GM19438 (cell line): ENCODE results near the gene KLHL14.

Experiments used
- ATAC-seq: cut with Tn5 transposase; IDR thresholded peaks from one replicate; pipeline ENCODE4 v1.9.1; 2021; ENCODE audit warnings: low read depth; ENCODE audit not compliant: unreplicated experiment

KLHL14 gene

DNA sequence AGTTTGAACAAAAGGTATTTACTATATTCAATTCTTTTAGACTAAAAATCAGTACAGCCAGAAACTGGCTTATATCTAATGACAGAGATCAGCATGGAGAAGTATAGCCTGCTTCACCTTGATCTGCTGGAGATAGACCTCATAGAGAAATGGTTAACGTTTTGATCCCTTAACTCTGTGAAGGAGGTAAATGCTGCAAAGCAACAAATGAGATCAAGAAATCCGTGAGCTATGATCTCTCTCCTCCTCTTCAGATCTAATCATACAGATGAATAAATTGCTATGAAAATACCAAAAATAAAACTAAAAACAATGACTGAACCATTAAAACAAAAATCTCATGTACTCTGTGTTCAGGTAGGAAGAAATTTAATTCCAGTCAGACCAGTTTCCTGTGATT lies 42.8 kb downstream of the KLHL14 start:
- ATAC-seq: no peak

DNA sequence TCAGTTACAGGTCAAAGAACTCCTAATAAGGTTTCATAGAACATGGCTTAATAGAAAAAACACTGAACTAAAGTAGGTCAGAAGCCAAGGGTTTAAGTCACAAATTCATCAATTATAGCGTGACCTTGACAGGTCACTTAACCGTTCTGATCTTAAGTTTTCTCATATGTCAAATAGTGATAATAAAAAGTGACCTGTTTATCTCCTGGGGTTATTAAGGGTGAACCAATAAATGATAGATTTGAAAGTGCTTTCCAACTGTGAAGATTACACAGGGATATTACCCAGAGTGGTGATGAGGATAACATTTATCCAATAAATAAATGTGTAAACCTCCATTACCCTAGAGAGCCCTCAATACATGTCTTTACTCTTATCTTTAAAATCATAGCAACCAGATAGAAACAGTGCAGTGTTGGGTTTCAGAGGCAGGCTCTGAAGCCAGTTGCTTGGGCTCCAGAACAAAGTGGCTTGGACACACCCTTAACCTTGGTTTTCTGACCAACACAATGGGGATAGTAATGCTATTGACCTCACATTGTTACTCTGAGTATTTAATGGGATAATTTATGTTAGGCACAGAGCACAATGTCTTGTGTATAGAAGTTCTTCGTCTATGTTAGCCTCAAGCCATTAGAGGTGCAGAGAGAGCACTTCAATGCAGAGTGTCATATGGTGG lies 48.6 kb downstream of the KLHL14 start:
- no peak for ATAC-seq

DNA sequence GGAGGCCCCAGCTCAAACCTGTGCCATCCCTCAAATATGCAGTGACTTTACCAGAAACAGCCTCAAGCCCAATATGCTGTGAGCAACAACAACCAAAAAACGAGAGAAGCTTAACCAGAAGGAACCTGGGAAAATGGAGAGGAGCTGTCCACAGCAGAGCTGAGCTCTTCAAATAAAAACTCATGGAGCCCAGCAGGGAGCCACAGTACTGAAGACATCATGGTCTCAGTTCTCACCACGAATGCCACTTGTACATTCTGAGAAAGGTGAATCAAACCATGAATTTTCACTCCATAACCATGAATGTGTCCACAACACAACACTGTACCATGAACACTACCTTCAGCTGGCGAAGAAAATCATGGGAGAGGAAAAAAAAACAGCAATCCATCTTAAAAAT lies 50.5 kb downstream of the KLHL14 start:
- no peak for ATAC-seq

DNA sequence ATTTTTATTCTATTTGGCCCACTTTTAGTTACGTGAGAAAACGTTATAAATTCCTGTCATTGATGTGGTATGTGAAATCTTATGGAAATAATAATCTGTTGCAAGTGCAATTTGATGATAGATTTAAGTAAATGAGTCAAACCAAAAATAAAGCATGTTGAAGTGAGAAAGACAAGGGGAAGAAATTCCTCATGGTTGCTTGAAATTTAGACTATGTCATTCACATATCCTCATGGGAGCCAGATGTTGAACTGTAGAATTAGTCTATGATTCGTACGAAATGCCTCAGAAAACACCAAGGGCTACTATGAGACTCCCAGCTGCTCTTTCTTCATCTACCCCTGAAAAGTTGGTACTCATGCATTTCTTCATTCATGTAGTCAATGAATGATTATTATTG lies 55.7 kb downstream of the KLHL14 start:
- no peak for ATAC-seq

DNA sequence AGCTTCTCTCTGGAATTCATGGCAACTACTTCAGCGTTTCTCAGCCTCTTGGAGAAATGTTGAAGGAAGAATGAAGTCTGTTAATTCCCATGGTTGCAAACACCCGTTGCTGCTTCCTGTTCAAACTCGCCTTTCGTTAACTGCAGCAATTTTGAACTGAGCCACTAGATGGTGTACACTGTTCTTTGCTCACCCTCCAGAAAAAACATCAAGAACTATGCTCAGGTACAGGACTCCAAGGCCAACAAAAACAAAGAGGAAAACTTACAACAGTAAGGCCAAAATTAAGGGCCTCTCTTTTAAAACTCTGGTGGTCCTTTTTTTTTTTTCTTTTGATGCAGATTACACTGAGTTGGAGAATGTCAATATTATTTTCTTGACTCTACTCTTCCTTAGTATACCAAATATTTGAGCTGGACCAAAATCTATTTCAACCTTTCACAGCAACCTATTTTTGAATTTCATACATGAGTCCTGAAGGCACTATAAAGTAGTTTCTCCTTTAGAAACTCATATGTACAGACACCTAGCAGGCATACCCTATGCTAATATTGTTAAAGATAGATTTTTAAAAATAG lies 58.2 kb downstream of the KLHL14 start:
- ATAC-seq: peak; percentile 98

DNA sequence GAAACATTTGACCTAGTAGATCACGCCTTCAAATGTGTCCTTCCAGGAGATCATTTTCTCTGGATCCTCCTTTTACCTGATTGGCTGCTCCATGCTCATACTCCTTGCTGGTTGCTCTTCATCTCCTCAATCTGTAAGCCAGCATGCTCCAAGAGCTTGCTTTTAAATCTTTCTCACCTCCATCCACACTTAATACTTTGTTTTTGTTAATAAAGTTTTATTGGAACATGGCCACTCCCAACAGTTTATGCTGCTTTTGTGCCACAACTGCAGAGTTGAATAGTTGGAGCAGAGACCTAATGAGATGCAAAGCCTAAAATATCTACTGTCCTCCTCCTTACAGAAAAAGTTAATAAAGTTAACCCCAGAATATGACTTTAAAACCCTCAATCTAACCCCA lies 60.0 kb downstream of the KLHL14 start:
- no peak for ATAC-seq

DNA sequence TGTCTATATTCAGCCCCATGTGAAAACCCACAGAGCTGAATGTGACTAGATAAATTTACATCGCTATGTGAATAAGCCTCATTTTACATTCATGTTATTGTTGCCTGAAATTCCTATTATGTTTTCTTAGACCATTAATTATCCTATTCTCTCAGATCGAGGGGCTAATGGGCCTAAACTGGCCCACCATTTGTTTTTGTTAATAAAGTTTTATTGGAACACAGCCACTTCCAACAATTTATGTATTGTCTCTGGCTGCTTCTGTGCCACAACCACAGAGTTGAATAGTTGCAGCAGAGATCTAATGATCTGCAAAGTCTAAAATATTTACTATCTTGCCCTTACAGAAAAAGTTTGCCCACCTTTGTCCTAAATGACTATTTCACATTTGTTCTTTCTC lies 61.0 kb downstream of the KLHL14 start:
- no peak for ATAC-seq

DNA sequence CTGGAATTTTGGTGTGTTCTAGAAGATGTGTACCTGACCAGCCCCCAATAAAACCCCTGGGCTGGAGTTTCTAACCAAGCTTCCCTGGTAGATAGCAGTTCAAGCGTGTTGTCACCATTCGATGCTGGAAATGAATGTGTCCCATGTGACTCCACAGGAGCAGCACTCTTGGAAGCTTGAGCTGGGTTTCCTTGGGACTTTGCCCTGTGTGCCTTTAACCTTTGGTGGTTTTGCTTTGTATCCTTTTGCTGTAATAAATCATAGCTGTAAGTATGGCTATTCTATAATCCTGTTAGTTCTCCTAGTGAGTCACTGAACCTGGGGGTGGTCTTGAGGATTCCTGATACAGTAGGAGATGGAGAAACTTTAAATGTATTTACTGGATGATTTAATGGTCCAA lies 65.2 kb downstream of the KLHL14 start:
- ATAC-seq: no peak

DNA sequence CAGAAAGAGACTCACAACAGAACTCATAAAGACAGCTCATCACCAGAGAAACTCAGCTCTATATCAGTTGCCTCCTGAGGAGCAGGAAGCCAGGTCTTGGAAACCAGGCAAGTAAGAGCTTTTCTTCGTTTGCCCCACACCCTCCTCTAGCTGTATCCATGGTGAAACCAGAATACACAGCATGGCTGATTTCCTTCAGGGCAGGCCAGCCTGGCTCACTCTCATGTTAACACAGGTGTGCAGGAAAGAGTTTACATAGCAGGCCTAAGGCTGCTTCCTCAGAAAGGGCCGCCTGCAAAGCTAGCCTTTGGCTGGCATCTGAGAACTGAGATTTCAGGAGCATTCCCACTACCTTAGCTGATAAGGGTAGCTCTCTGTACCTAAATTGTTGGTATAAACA lies 65.7 kb downstream of the KLHL14 start:
- no peak for ATAC-seq

DNA sequence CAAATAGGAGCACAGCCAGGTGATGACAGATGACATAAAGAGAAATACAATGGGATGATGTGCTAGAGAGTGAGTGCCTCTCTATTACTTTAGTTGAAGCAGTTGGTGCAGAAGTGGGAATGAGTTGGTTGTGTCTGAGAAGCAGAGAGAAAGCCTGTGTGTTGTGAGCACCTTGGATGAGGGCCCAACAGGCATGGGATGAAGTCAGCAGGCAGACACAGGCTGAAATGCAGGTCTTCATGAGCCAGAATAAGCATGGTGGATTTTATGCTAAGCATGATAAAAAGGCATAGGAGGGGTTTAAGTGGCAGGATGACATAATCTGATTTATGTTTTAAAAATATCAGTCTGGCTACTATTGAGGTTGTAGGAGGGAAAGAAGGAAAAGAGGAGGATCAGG lies 71.5 kb downstream of the KLHL14 start:
- ATAC-seq: no peak

DNA sequence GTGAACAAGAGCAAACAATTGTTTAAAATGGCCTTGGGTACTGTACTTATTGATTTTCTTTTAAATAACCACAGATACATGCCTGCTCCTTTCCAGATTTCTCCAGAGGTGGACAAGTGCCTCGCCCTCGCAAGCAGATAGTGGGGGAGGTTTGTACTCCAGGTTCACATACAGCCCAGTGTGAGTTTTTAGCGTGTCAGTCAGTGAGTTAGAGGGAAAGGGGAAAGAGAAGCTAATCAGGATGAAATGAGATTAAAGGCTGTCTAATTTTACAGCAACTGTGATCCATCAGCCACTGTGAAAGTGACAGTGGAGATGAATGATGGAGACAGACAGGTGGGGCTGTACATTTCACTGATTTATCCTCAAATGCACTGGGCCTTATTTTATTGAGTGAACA lies 74.7 kb downstream of the KLHL14 start:
- no peak for ATAC-seq

DNA sequence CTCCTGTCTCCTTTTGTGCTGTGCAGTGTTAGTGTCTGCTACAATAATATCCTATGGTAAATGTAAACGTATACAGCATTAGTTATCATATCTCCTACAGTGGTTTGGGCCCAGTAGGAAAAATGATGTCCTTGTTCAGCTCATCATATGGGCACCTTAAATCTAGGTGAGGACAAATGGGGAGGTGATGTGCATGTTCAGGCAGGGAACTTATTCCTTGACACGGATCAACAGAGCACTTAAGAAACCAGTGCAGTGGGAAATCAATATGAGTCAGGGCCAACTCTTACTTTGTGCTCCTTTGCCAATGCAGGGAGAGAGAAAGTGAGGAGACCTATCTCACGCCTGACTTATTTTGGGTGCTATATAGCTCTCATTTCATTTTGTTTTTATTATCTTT lies 76.4 kb downstream of the KLHL14 start:
- no peak for ATAC-seq

DNA sequence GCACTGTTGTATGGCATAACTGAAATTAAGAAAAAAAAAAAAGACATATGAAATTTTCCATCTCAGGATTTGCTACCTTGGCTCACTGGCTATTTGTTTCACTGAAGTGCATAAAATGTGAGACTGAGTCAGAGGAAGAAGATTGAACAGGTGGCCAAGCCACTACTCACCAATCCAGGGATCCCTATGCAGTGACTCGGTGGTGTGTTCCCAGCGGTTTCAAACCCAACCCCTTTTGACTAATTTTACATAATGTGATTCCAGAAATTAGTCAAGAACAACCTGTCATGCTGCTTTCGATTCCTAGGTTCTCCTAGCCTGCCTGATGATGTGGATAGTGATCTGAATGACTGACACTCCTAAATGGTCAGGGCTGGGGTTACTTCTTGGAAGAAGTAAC lies 77.3 kb downstream of the KLHL14 start:
- ATAC-seq: no peak

DNA sequence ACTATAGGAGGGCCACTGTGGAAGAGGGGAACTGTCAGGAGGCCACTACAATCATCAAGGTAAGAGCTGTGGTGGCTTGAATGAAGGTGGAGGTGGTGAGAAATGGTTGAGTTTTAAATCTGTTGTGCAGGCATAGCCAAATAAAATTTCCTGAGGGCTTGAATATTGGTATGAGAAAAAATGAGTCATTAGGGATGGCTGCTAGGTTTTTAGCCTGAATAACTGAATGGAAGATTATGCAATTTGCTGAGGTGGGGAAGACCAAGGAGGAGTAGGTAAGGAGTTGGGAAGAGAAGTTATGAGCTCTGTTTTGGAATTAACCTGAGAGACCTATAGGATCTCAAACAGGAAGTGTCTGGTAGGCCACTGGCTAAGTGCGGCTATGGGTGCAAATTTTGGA lies 84.0 kb downstream of the KLHL14 start:
- no peak for ATAC-seq

DNA sequence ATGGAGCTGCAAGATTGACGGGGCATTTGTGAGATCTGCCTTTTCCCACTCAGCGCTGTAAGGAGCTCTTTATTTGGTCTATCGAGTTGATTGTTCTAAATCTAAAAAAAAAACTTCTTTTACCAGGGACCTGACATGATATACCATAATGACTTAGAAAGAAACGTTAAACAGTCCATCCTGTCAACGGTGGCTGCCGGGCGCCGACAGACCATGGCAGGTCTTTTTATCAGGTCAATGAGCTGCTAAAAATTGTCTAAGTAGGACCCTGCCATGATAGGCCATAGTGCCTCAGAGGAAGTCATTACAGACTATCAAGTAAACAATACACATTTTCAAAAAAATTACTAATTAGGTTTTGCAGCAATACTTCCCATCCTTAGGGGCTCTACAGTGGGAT lies 87.9 kb downstream of the KLHL14 start:
- ATAC-seq: no peak

DNA sequence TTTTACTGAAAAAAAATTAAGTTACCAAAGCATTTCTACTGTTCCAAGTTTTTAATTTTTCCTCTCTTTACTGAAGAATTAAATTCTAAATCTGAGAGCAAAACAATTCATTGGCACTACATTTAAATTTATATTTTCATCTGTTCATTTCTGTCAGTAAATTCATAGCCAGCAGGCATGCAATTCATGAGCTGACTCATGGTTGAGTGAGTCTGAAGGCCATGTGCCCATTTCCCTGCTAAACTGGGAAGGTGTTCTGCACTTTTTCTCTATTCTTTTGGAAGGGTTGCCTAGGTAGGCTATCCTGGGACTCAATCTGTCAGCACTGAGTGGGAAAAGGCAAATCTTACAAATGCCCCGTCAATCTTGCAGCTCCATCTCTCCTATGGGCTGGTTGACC lies 88.7 kb downstream of the KLHL14 start:
- ATAC-seq: no peak

DNA sequence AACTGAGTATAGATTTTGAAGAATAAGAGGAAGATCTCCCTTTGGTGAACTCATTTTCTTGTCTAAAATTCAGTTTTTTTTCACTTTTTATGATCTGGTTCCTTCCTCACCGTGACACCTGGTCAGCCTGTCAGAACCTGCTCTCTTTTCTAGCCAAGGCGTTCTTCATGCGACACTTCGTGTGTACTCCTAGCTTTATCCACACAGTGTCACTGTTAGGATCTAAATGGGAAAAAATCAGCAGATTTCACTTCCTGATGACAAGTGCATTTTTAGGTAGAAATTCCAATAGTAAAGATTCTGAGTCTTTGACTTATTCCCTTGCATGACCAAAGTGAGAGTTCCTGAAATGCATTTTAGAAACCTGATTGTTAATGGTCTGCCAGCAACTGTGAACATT lies 89.8 kb downstream of the KLHL14 start:
- no peak for ATAC-seq

DNA sequence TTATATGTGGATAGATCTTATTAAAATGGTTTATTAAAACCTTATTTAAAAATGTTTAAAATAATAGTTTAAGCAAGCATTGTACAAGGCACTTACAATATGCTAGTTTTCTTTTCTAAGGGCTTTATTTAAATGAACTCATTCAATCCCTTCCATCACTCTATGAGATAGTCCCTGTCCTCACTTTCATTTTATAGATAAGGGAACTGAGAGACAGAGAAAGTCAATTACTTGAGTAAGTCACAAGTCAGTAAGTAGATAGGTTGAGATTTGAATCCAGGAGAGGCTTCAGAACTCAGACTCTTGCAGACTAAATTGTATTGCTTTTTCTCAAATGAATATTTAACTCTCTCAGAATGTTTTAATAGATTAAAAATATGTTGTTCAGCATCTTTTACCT lies 95.2 kb downstream of the KLHL14 start:
- no peak for ATAC-seq

DNA sequence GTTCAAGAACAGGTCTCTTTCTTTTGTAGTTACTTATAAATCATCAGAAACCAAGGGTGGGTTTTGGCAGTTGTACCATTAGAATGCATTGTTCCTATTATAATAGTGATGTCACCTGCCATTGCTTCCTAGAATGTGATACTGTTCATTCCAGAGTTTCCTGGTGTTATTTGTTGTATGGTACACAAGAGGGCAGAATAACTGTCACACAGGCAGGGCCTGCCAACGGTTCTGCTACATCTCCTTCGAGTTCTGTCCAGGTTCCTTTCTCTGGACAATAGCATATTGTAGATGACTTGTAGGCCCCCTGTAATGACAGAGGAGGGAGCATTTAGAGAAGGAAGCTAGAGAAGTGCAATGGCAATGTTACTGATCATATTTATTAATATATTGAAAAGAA lies 98.3 kb downstream of the KLHL14 start:
- no peak for ATAC-seq

DNA sequence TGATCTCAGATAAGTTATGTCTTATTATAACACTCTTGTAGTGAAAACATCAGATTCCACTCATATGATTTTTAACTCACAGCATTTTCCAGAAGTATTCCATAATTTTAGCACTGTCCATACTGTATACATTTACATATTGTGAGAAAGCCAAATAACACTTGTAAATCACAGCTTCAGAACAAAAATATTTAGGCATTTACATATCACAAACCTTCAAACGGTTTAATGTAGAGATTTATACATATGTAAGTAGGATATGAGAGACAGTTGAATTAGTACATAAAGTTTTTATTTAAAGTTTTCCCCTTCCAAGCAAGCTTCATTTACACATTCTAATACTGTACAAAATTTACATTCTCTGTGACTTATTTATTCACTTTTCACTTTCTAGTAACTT lies 100.4 kb downstream of the KLHL14 start:
- ATAC-seq: no peak

DNA sequence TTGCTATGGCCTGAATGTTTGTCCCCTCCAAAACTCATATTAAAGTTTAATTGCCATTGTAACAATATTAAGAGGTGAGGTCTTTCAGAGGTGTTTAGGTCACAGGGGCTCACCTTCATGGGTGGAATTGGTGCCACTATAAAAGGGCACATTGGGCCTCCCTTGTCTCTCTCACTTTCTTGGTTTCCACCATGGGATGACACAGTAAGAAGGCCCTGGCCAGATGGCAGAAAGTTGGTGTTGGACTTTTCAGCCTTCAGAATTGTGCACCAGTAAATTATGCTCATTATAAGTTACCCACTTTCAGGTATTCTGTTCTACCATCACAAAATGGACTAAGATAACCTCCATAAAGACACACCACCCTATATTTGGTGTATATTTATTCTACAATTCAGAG lies 102.1 kb downstream of the KLHL14 start:
- ATAC-seq: no peak

DNA sequence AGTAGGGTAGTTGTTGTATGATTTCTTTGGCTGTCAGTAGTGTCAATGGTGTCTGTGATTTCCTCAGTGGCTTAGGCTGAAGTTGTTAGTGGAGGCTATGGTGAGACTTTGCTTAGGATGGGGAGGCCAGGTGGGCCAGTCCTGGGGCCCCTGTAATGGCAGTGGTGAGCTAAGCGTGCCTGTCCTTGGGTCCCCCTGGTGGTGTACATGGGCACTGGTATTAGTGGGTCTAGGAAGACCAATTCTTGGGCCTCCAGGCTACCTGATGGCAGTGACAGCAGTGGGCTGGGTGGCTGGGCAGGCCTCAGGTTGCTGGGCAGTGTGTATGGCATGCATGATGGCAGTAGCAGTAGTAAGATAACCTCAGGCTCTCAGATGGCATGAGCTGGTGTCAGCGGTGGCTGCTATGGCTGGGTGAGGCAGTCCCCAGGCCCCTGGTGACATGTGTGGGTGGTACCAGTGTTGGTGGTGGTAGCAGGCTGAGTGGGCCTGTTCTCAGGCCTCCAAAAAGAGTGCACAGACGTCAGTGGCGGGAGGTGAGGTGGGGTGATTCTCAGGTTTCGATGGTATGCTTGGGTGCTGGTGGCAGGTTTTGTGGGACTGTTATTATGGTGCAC lies 103.2 kb downstream of the KLHL14 start:
- ATAC-seq: no peak
